GM23338 (cell line): Measurements from ENCODE around the gene FYCO1.

ENCODE experiments used
- CREB1 ChIP-seq: fragments of 250-450 bp; sonication (Bioruptor Pico); IDR thresholded peaks from 2 replicates; pipeline ENCODE4 v1.5.0; 2020; ENCODE audit warnings: low read depth, mild to moderate bottlenecking, moderate library complexity
- CTCF ChIP-seq, 2 experiments: fragments of 200-600 bp in 1 of 2; sonication (generic) in 1 of 2; conservative IDR thresholded peaks; 2 replicates each; pipeline versions ENCODE4 v1.5.1 to v1.6.1; 2016 to 2017; ENCODE audit warnings: antibody characterized with exemption in 2 of 2, low read depth in 2 of 2, mild to moderate bottlenecking in 2 of 2, moderate library complexity in 1 of 2
- ETS1 ChIP-seq: IDR thresholded peaks from 2 replicates; pipeline ENCODE4 v1.6.1; 2016; ENCODE audit warnings: antibody characterized with exemption
- EZH2 ChIP-seq: fragments of 200-600 bp; sonication (generic); IDR thresholded peaks from one replicate; pipeline ENCODE4 v1.8.0; 2017; ENCODE audit warnings: antibody characterized with exemption, mild to moderate bottlenecking, low read depth; ENCODE audit not compliant: unreplicated experiment
- EZH2phosphoT487 ChIP-seq: fragments of 200-600 bp; sonication (generic); IDR thresholded peaks from one replicate; pipeline ENCODE4 v1.8.1; 2018; ENCODE audit warnings: antibody characterized with exemption; ENCODE audit not compliant: unreplicated experiment
- JUNB ChIP-seq: IDR thresholded peaks from one replicate; pipeline ENCODE4 v1.6.1; 2016; ENCODE audit warnings: antibody characterized with exemption; ENCODE audit not compliant: unreplicated experiment
- NANOG ChIP-seq: IDR thresholded peaks from 2 replicates; pipeline ENCODE4 v1.6.1; 2016; ENCODE audit warnings: antibody characterized with exemption, borderline replicate concordance
- POLR2AphosphoS5 ChIP-seq: IDR thresholded peaks from 2 replicates; pipeline ENCODE4 v1.6.1; 2016; ENCODE audit warnings: antibody characterized with exemption, low read depth
- REST ChIP-seq: IDR thresholded peaks from one replicate; pipeline ENCODE4 v1.6.1; 2018; ENCODE audit warnings: antibody characterized with exemption; ENCODE audit not compliant: unreplicated experiment
- STAT1 ChIP-seq: IDR thresholded peaks from one replicate; pipeline ENCODE4 v1.6.1; 2016; ENCODE audit warnings: antibody characterized with exemption; ENCODE audit not compliant: unreplicated experiment
- ZNF114 ChIP-seq: fragments of 250-450 bp; sonication (Bioruptor Pico); IDR thresholded peaks from 2 replicates; pipeline ENCODE4 v1.5.0; 2020; ENCODE audit warnings: mild to moderate bottlenecking, moderate library complexity
- ZNF331 ChIP-seq: fragments of 250-450 bp; sonication (Bioruptor Pico); IDR thresholded peaks from 2 replicates; pipeline ENCODE4 v1.5.0; 2020; ENCODE audit warnings: low read depth, mild to moderate bottlenecking, moderate library complexity

GRCh38 chr3:45967724-45968123 is 27.9 kb downstream of the FYCO1 start:
- TF ChIP-seq EZH2, result no peak
- TF ChIP-seq POLR2AphosphoS5, result no peak
- TF ChIP-seq CTCF (conservative IDR thresholded peaks at IDR 0.05; ENCODE audit: low read depth in 2 of 2), result no peak
- TF ChIP-seq ETS1, result no peak
- no peak for TF ChIP-seq EZH2phosphoT487
- TF ChIP-seq CREB1 (CRISPR knock-in tag), result no peak
- TF ChIP-seq ZNF331 (CRISPR knock-in tag), result no peak
- TF ChIP-seq JUNB, result no peak
- TF ChIP-seq REST, result no peak
- TF ChIP-seq STAT1, result no peak
- TF ChIP-seq ZNF114 (CRISPR knock-in tag), result no peak
- no peak for TF ChIP-seq NANOG
